ENCODE data around the gene SGCB.
"Not testable (repeated sequence)": the region's sequence is repeated elsewhere in the genome, so short reads cannot be mapped to it uniquely, and the experiment has no call there.

The SGCB gene

GRCh38 chr4:52038103-52038912 lies at the start of gene SGCB:
TSS of gene SGCB (minus strand) at chr4:52038299. CDS start at chr4:52038259, 40 bp downstream.
- peak; percentile 3 for DNase-seq

DNA sequence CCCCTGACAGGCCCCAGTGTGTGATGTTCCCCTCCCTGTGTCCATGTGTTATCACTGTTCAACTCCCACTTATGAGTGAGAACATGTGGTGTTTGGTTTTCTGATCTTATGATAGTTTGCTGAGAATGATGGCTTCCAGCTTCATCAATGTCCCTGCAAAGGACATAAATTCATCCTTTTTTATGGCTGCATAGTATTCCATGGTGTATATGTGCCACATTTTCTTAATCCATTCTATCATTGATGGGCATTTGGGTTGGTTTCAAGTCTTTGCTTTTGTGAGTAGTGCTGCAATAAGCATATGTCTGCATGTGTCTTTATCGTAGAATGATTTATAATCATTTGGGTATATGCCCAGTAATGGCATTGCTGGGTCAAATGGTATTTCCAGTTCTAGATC lies 48.3 kb upstream of the SGCB start:
- not testable (repeated sequence) for DNase-seq

- no peak for DNase-seq
Observed at GRCh38 chr4:52081216-52081615, 43.1 kb upstream of the SGCB start.

DNA sequence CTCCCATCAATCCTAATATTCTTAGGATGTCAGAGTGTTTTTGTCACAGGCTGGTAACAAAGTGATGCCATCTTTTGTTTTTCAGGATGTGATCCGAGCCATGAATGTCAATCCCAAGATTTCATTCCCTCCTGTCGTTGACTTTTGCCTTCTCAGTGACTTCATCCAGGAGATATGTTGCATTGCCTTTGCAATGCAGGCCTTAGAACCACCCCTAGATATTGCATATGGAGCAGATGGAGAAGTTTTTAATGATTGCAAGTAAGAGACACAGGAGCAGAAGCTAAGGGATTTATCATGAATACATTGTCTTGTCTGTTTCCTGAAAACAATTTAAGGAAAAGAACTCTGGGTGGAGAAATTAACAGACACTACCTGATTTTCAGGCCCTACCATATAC lies 41.6 kb upstream of the SGCB start:
- no peak for DNase-seq

DNA sequence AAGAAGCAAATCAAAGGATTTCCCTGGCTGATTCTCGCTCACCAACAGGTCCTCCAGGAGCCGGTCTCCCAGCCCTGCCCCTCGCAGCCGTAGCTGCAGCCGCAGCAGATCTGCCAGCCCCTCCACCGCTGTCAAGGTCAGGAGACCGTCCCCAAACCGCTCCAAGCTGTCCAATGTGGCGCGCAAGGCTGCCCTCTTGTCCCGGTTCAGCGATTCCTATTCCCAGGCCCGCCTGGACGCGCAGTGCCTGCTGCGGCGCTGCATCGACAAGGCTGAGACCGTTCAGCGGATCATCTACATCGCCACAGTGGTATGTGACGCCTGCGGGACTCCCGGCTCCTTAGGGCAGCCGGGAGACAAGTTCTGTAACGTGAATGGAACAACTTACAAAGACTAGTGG lies 38.6 kb upstream of the SGCB start:
- no peak for DNase-seq

DNA sequence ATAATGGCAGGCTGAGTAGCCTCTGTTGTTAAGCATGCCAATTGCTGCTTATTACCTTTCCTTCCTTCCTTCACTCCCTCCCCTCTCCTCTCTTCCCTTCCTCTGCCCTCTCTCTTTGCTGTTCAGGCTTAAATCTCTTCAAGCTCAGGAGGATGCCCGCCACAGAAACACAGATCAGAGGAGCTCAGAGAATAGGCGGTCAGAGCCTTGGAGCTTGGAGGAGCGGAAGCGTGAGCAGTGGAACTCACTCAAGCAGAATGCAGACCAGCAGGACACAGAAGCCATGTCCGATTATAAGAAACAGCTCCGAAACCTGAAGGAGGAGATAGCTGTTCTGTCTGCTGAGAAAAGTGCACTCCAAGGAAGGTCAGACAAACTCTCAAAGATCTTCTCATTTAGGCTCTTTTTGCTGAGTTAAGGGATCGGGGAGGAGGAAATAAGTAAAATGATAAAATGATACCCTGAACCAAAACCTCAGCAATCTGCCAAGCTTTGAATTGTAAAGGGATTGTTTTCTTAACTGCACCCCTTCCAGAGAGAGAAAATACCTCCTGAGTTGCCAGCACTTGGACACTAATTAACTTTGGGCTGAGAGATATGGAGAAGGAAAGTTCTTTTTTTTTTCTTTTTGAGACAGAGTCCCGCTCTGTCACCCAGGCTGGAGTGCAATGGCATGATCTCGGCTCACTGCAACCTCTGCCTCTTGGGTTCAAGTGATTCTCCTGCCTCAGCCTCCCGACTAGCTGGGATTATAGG lies 33.9 kb upstream of the SGCB start:
- no peak for DNase-seq

- no peak for DNase-seq
Observed at GRCh38 chr4:52069571-52069970, 31.5 kb upstream of the SGCB start.

- DNase-seq, result no peak
Observed at GRCh38 chr4:52059372-52059771, 21.3 kb upstream of the SGCB start.

DNA sequence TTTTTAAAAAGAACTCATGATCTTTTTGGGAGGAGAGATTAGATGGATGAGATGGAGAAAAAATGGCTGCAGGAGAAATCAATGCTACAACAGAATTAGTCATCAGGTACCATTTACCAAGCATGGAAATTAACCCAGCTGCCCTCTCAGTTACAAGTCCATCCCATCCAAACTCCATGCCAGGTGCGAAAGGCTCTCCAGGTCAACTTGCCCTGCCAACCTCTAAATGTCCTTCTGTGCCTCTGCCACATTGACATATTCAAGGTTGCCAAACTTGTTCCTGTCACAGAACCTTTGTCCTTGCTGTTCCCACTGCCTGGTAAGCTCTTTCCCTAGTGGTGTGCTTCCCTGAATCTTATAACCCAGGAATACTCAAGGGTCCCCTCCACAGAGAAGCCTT lies 20.2 kb upstream of the SGCB start:
- no peak for DNase-seq

- DNase-seq, result no peak
Observed at GRCh38 chr4:52057196-52057595, 19.1 kb upstream of the SGCB start.

GRCh38 chr4:52054254-52054653 lies 16.2 kb upstream of the SGCB start:
- no peak for DNase-seq

DNA sequence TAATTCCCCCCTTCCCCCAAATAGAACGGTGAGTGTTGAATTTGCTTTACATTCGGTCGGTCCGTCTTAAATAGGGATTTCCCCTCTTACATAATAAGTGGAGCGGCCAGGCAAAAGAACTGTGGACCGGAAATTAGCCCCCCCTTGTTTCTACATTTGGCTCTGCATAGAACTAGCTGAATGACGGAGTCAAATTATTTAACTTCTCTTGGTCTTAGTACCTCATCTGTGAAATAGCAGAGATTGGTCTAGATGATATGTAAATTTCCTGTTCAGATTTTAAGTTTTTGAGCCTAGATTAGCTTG lies 14.3 kb upstream of the SGCB start:
- DNase-seq, result no peak

- no peak for DNase-seq
Observed at GRCh38 chr4:52051615-52052474, 13.7 kb upstream of the SGCB start.

DNA sequence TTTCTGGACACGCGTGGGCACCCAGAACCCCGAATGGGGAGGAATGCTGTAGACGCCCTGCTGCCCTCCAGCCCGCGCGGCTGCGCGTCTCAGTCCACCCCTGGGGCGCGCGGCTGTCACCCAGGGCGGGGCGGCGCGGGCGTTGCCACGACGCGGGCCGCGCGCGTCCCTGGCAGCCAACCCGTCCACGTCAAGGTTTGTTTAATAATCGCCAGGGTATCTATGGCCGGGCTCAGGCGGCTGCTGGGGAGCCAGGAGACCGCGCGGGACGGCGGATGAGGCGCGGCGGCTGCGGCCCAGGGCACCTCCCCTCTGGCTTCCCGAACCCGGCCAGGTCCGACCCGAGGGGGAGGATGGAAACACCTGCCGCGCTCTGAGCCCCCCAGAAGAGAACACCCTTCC lies 13.1 kb upstream of the SGCB start, which contains the start of gene SPATA18:
TSS of gene SPATA18 (plus strand) at position 92 of the 402 bp plus-strand sequence. CDS start 401 bp downstream, outside the sequence.
- DNase-seq, result no peak

- no peak for DNase-seq
Observed at GRCh38 chr4:52049266-52049665, 11.2 kb upstream of the SGCB start.

DNA sequence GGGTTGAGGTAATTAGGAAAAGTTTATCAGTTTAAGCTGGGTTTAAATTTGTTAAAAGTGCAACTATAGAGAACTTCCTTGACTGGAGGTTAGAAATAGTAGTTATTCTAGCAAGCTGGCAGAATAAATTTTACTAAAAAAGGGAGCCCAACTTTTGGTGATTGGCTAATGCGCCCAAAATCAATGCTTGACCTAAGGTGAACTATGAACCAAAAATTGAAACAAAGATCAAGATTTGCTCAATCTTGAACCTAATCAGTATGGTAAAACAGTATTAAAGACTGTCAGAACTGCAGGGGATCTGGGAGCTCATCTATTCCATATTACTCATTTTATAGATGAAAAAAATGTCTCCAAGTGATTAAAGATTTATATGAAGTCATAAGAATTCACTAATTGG lies 6.9 kb upstream of the SGCB start:
- no peak for DNase-seq

- no peak for DNase-seq
Observed at GRCh38 chr4:52037689-52038102, 403 bp downstream of the SGCB start.

DNA sequence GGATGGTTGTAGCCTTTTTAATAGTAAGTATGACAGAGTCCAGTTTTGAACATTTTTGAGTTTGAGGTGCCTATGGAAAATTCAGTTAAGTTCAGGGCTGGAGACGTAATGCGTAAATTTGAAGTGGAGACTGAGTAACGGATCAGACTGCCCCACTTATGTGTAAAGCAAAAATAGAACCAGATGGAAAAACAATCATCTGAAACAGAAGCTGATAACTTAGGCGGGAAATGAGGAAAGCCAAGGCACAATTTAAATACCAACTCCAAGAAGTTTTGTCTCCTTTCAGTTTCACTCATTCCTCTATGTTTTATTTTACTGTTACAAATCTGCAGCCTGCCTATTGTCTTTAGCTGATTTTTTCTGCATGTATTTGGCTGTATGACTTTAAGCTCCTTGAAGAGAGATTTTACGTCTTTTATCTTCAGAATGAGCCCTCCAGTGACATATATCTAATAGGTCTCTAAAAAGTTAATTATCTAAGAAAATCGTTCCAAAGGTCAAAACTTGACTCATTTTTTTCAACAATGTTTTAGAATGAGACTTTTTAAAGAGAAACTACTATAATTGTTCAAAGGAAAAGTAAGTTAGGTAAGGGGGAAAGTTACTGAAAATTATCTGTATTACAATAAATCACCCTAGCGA lies 1.1 kb downstream of the SGCB start:
- no peak for DNase-seq

DNA sequence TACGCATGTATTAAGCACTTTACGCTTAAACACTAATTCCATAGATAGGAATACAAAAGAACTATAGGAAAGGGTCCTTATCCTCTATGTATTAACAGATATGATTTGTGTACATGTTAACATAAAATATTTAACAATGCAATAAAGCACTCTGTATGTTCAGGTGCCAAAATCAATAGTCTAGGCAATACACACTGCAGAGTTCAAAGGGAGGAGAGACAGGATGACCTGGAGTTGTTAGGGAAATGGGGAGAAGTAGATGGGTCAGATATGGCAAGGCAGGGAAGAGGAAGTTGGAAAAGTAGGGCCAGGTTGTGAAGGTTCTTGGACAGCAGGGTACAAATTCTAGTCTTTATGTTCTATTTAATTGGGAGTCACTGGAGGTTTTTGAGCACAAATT lies 2.9 kb downstream of the SGCB start:
- DNase-seq, result no peak

GRCh38 chr4:52032005-52032404 lies 6.1 kb downstream of the SGCB start:
- no peak for DNase-seq

DNA sequence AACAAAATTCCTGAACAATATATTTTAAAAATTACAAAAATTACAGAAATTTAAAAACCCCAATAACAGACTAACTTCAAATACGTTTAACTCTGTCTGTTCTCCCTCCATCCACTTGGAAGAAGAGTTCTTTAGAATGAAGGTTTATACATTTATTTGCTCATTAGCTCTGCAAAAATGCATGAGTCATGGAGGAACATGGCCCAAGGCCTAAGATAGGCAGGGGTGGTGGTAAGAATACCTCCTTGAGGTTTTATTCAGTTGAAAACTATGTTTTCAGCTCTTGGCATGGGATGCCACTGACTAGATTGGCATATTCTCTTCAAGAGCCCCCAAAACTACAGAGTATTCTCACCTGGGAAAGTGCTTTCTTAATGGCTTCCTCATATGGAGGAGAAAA lies 9.1 kb downstream of the SGCB start:
- DNase-seq, result no peak

GRCh38 chr4:52019936-52020657 lies 18.0 kb downstream of the SGCB start, which contains the start of gene LRRC66:
TSS of gene LRRC66 (minus strand) at chr4:52020363. CDS start at chr4:52017613, 2,750 bp downstream.
- DNase-seq, result no peak
